ENCODE data around the gene NR2C2. TPM values are rescaled to one million over a fixed set of nuclear protein-coding genes. Genes with fewer than 3 reads are reported as not detected.

NR2C2 gene
- total RNA-seq, 4 donors from 2014 or later, result 55.6 to 84.3 (median 69.1) TPM

GRCh38 chr3:15007681-15008141 is 60.3 kb downstream of the NR2C2 start:
- H3K9me3 ChIP-seq, result no peaks in the 10 kb centered on the region
- peaks cover 0 to 48% (median 0%) of the 10 kb centered on the region in 3 donors for H3K36me3 ChIP-seq
- no peak overlapping the region for H3K4me3 ChIP-seq
- no peaks in the 10 kb centered on the region for H3K4me1 ChIP-seq
- H3K27me3 ChIP-seq, result no peaks in the 10 kb centered on the region
- TF ChIP-seq CTCF (IDR thresholded peaks at IDR 0.05), result no peak
- no peak for TF ChIP-seq POLR2A (IDR thresholded peaks at IDR 0.05)
- no peak overlapping the region for H3K27ac ChIP-seq
- DNase-seq, result no peak

- H3K4me3 ChIP-seq, result no peak overlapping the region
- no peaks in the 10 kb centered on the region for H3K9me3 ChIP-seq
- H3K27me3 ChIP-seq, result no peaks in the 10 kb centered on the region
- no peaks in the 10 kb centered on the region for H3K4me1 ChIP-seq
- TF ChIP-seq POLR2A (IDR thresholded peaks at IDR 0.05) (no peak), CTCF (IDR thresholded peaks at IDR 0.05) (no peak)
- DNase-seq, result no peak
- peaks cover 0 to 50% (median 0%) of the 10 kb centered on the region in 3 donors for H3K36me3 ChIP-seq
- no peak overlapping the region for H3K27ac ChIP-seq
These were observed 61.8 kb downstream of the NR2C2 start for GRCh38 chr3:15009167-15009566.

- H3K4me1 ChIP-seq, result no peaks in the 10 kb centered on the region
- H3K4me3 ChIP-seq, result no peak overlapping the region
- no peak for DNase-seq
- H3K27me3 ChIP-seq, result no peaks in the 10 kb centered on the region
- no peaks in the 10 kb centered on the region for H3K9me3 ChIP-seq
- peaks cover 0 to 51% (median 0%) of the 10 kb centered on the region in 3 donors for H3K36me3 ChIP-seq
- no peak overlapping the region for H3K27ac ChIP-seq
- TF ChIP-seq POLR2A (IDR thresholded peaks at IDR 0.05), result no peak
- no peak for TF ChIP-seq CTCF (IDR thresholded peaks at IDR 0.05)
These were observed 63.3 kb downstream of the NR2C2 start for GRCh38 chr3:15010664-15011063.

GRCh38 chr3:15011174-15011573 is 63.8 kb downstream of the NR2C2 start:
- H3K27me3 ChIP-seq, result no peaks in the 10 kb centered on the region
- H3K4me3 ChIP-seq, result no peak overlapping the region
- no peaks in the 10 kb centered on the region for H3K9me3 ChIP-seq
- no peak overlapping the region for H3K27ac ChIP-seq
- H3K4me1 ChIP-seq, result no peaks in the 10 kb centered on the region
- peaks cover 0 to 52% (median 0%) of the 10 kb centered on the region in 3 donors for H3K36me3 ChIP-seq
- DNase-seq, result no peak
- no peak for TF ChIP-seq POLR2A (IDR thresholded peaks at IDR 0.05)
- no peak for TF ChIP-seq CTCF (IDR thresholded peaks at IDR 0.05)

GRCh38 chr3:15014606-15015328 is 67.4 kb downstream of the NR2C2 start:
- no peak for DNase-seq
- Histone ChIP-seq H3K9me3 (no peaks in the 10 kb centered on the region), H3K27ac (no peak overlapping the region), H3K4me1 (no peaks in the 10 kb centered on the region), H3K4me3 (no peak overlapping the region), H3K27me3 (no peaks in the 10 kb centered on the region), H3K36me3 (peaks cover 0 to 71% (median 0%) of the 10 kb centered on the region in 3 donors)
- TF ChIP-seq CTCF (IDR thresholded peaks at IDR 0.05) (no peak), POLR2A (IDR thresholded peaks at IDR 0.05) (no peak)
